Gastroesophageal sphincter (tissue), 3 donors: ENCODE measurements around the gene SNTG2.

Experiments
- EP300 ChIP-seq: sonication (generic); formaldehyde crosslinking; IDR thresholded peaks from one replicate; pipeline ENCODE4 v1.6.1; 2017; ENCODE audit warnings: antibody characterized with exemption, mild to moderate bottlenecking
- TF ChIP-seq, protein P1 (sequence below), 4 experiments: fragments of 200-600 bp in 2 of 4; fragments of 450-650 bp in 2 of 4; sonication (generic) in 1 of 4; IDR thresholded peaks; one replicate each; pipeline ENCODE4 v1.5.1; 2017 to 2019; ENCODE audit warnings: antibody characterized with exemption in 4 of 4, mild to moderate bottlenecking in 2 of 4, moderate library complexity in 2 of 4

DNA sequence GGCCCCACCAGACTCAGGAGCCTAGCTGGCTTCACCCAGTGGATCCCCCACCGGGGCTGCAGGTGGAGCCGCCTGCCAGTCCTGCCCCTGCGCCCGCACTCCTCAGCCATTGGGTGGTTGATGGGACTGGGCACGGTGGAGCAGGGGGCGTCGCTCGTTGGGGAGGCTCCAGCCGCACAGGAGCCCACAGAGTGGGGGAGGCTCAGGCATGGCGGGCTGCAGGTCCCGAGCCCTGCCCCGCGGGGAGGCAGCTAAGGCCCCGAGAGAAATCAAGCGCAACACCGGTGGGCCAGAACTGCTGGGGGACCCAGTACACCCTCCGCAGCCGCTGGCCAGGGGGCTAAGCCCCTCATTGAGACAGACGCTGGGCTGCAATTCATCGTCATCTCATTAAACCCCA, 184.0 kb downstream of the SNTG2 start:
- TF ChIP-seq EP300 = no peak
- TF ChIP-seq, protein P1, sequence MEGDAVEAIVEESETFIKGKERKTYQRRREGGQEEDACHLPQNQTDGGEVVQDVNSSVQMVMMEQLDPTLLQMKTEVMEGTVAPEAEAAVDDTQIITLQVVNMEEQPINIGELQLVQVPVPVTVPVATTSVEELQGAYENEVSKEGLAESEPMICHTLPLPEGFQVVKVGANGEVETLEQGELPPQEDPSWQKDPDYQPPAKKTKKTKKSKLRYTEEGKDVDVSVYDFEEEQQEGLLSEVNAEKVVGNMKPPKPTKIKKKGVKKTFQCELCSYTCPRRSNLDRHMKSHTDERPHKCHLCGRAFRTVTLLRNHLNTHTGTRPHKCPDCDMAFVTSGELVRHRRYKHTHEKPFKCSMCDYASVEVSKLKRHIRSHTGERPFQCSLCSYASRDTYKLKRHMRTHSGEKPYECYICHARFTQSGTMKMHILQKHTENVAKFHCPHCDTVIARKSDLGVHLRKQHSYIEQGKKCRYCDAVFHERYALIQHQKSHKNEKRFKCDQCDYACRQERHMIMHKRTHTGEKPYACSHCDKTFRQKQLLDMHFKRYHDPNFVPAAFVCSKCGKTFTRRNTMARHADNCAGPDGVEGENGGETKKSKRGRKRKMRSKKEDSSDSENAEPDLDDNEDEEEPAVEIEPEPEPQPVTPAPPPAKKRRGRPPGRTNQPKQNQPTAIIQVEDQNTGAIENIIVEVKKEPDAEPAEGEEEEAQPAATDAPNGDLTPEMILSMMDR (IDR thresholded peaks at IDR 0.05) = no peak
